ENCODE data around the gene ITGB4. TPM values are rescaled to one million over a fixed set of nuclear protein-coding genes. Genes with fewer than 3 reads are reported as not detected.

Gene ITGB4
- total and polyA plus RNA-seq, 2 of the 13 experiments (the other 11 are each of a cell fraction or from before 2014, with no cell fraction given), result 6.9 to 14.5 TPM

DNA sequence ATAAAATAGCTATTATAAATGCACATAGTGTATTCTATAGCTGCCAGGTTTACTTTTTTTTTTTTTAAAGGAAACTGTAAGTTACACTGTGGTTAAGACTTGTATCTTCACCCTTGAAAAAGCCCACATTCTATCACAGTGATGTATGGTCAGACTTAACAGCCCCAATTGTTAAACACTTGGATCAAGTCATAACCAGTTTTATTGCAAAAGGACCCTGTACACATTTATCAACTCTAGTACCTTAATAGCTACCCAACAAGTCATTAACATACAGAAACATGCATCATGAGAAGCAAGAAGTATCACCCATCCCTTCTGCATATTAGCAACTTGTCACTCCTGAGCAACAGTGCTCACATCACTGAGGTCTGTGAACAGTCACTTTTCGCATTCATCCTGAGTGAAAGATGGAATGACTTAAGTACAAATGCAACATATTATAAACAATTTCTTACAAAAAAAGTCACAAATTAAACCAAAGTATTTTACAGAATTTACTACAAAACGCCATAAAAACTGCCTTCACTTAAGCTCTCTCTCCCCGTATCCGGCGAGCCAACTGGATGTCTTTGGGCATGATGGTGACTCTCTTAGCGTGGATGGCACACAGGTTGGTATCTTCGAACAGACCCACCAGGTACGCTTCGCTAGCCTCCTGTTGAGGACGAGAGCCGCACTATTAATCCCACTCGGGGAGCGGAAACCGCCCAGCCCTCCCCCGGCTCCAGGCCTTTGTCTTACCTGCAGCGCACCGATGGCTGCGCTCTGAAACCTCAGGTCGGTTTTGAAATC is 57.0 kb downstream of the ITGB4 start (continued):
- TF ChIP-seq, protein P1, sequence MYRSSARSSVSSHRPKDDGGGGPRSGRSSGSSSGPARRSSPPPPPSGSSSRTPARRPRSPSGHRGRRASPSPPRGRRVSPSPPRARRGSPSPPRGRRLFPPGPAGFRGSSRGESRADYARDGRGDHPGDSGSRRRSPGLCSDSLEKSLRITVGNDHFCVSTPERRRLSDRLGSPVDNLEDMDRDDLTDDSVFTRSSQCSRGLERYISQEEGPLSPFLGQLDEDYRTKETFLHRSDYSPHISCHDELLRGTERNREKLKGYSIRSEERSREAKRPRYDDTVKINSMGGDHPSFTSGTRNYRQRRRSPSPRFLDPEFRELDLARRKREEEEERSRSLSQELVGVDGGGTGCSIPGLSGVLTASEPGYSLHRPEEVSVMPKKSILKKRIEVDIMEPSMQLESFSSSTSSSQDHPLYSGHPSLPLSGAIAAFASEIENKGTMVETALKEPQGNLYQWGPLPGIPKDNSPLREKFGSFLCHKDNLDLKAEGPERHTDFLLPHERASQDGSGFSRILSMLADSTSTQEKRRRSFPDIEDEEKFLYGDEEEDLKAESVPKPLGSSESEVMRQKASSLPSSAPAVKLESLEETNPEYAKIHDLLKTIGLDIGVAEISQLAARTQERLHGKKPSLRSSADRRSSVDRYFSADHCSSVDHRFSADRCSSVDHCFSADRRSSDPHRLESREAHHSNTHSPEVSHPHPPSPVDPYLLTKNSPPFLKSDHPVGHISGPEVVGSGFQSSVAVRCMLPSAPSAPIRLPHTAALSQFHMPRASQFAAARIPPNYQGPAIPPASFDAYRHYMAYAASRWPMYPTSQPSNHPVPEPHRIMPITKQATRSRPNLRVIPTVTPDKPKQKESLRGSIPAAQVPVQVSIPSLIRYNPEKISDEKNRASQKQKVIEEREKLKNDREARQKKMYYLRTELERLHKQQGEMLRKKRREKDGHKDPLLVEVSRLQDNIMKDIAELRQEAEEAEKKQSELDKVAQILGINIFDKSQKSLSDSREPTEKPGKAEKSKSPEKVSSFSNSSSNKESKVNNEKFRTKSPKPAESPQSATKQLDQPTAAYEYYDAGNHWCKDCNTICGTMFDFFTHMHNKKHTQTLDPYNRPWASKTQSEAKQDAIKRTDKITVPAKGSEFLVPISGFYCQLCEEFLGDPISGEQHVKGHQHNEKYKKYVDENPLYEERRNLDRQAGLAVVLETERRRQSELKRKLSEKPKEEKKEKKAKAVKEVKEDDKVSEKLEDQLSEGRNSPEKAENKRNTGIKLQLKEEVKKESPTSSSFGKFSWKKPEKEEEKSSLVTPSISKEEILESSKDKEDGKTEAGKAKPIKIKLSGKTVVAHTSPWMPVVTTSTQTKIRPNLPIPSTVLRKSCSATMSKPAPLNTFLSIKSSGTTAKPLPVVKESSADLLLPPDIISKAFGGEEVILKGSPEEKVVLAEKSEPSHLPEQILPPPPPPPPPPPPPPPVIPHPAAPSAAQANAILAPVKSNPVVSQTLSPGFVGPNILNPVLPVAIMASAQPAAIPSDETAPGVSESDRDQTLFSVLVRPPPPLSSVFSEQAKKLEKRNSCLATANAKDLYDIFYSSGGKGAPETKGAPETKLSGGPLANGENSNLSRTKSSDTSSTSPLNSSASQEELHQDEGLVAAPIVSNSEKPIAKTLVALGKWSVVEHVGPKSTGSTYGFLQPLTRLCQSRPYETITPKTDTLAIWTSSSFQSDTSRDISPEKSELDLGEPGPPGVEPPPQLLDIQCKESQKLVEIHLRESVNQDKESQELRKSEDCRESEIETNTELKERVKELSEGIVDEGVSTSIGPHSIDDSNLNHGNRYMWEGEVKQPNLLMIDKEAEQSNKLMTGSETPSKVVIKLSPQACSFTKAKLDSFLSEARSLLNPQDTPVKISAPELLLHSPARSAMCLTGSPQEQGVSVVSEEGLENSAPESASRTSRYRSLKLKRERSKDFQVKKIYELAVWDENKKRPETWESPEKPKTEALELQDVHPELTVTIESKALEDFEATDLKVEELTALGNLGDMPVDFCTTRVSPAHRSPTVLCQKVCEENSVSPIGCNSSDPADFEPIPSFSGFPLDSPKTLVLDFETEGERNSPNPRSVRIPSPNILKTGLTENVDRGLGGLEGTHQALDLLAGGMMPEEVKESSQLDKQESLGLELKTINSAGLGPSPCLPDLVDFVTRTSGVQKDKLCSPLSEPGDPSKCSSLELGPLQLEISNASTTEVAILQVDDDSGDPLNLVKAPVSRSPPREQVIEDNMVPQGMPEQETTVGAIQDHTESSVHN (CRISPR knock-in tag; IDR thresholded peaks at IDR 0.05), result 0 out of 2 replicates have a peak, but pooled peaks have one; percentile 56
- TF ChIP-seq POLR2A (IDR thresholded peaks at IDR 0.05; ENCODE audit: insufficient read depth in 1 of 2, low read depth in 2 of 2, low read length in 2 of 2) (peak in 1 of 2 experiments; percentile 22; a peak in 2 of 4 replicates), ZNF782 (CRISPR knock-in tag; IDR thresholded peaks at IDR 0.05; ENCODE audit: borderline replicate concordance) (0 out of 2 replicates have a peak, but pooled peaks have one; percentile 62)
